Measurements from ENCODE around the gene CYP51A1.

DNA sequence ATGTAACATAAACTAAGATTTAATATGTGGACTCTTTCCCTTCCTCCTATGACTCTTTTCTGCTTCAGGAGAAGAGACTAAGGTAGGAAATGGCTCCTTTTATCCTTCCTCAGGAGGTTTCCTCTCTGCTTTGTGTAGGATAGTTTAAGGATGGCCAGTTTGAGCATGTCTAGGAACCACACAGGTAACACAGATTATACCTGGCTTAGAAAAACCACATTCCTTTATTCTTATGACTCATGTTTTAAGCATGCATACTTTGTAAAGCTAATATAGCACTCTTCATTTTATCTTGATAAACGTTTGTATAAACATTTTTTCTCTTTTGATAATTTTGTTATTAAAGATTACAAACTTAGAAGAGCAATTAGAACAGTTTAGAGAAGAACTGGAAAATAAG is 57.8 kb downstream of the CYP51A1 start:
- TF ChIP-seq EZH2 (IDR thresholded peaks at IDR 0.05) (no peak), EZH2phosphoT487 (IDR thresholded peaks at IDR 0.05) (no peak)
- TF ChIP-seq, protein P1, sequence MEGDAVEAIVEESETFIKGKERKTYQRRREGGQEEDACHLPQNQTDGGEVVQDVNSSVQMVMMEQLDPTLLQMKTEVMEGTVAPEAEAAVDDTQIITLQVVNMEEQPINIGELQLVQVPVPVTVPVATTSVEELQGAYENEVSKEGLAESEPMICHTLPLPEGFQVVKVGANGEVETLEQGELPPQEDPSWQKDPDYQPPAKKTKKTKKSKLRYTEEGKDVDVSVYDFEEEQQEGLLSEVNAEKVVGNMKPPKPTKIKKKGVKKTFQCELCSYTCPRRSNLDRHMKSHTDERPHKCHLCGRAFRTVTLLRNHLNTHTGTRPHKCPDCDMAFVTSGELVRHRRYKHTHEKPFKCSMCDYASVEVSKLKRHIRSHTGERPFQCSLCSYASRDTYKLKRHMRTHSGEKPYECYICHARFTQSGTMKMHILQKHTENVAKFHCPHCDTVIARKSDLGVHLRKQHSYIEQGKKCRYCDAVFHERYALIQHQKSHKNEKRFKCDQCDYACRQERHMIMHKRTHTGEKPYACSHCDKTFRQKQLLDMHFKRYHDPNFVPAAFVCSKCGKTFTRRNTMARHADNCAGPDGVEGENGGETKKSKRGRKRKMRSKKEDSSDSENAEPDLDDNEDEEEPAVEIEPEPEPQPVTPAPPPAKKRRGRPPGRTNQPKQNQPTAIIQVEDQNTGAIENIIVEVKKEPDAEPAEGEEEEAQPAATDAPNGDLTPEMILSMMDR (IDR thresholded peaks at IDR 0.05) = no peak

All from neural progenitor cell (in vitro differentiated cells).